Measurements from ENCODE around the gene PIK3C2G. TPM values are rescaled to one million over a fixed set of nuclear protein-coding genes. Genes with fewer than 3 reads are reported as not detected.
A peak's percentile ranks its signal among the peaks of the same experiment; 100 is the strongest.

PIK3C2G gene
- total and polyA plus RNA-seq, 8 donors: 0.60 to 3.2 (median 1.5) TPM

- no peaks in the 10 kb centered on the region for H3K27me3 ChIP-seq
- no peaks in the 10 kb centered on the region for H3K4me1 ChIP-seq
- H3K36me3 ChIP-seq: no peaks in the 10 kb centered on the region
- H3K4me3 ChIP-seq: no peak overlapping the region
- intact Hi-C loops (cut with DNase I): no loop called here
- H3K9me3 ChIP-seq: no peaks in the 10 kb centered on the region
- H3K27ac ChIP-seq: no peak overlapping the region
- ATAC-seq: no peak
- DNase-seq: no peak
- TF ChIP-seq, protein P1, sequence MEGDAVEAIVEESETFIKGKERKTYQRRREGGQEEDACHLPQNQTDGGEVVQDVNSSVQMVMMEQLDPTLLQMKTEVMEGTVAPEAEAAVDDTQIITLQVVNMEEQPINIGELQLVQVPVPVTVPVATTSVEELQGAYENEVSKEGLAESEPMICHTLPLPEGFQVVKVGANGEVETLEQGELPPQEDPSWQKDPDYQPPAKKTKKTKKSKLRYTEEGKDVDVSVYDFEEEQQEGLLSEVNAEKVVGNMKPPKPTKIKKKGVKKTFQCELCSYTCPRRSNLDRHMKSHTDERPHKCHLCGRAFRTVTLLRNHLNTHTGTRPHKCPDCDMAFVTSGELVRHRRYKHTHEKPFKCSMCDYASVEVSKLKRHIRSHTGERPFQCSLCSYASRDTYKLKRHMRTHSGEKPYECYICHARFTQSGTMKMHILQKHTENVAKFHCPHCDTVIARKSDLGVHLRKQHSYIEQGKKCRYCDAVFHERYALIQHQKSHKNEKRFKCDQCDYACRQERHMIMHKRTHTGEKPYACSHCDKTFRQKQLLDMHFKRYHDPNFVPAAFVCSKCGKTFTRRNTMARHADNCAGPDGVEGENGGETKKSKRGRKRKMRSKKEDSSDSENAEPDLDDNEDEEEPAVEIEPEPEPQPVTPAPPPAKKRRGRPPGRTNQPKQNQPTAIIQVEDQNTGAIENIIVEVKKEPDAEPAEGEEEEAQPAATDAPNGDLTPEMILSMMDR (IDR thresholded peaks at IDR 0.05): no peak
- no peak for FAIRE-seq
These were observed 330.2 kb downstream of the PIK3C2G start for GRCh38 chr12:18591473-18591872.

DNA sequence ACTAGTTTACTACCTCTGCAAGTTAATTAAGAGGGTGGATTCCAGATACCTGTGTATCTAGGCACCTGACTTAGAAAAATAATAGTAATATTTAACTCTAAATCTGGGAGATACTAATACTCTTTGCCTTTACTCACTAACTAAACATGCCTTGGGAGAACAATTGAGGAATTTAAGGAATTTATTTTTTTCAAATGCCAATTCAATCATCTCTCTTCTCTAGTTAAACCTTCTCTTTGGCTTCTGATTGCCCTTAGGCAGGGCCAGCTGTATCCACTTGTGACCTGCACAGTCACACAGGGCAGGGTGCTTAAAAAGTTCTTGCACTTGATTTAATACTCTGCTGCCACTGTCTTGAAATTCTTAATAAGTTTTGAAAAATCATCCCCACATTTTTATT is 334.1 kb downstream of the PIK3C2G start:
- no peak overlapping the region for H3K4me3 ChIP-seq
- no peak overlapping the region for H3K27ac ChIP-seq
- no peak for FAIRE-seq
- no peaks in the 10 kb centered on the region for H3K36me3 ChIP-seq
- TF ChIP-seq, protein P1 (IDR thresholded peaks at IDR 0.05): no peak
- no peaks in the 10 kb centered on the region for H3K27me3 ChIP-seq
- no peak for ATAC-seq
- H3K9me3 ChIP-seq: no peaks in the 10 kb centered on the region
- no peaks in the 10 kb centered on the region for H3K4me1 ChIP-seq
- intact Hi-C loops (cut with DNase I): no loop called here
- DNase-seq: no peak

- Histone ChIP-seq H3K4me1 (no peaks in the 10 kb centered on the region), H3K36me3 (no peaks in the 10 kb centered on the region), H3K27ac (no peak overlapping the region), H3K9me3 (no peaks in the 10 kb centered on the region), H3K4me3 (no peak overlapping the region), H3K27me3 (no peaks in the 10 kb centered on the region)
- 70 to 79% methylated on average over 7 of the region's 7 CpGs for WGBS, 2 donors
- no peak for ATAC-seq
- FAIRE-seq: no peak
- peak in 1 of 6 donors; percentile 17 for DNase-seq
- TF ChIP-seq, protein P1 (IDR thresholded peaks at IDR 0.05): no peak
- intact Hi-C loops (cut with DNase I): no loop called here
These were observed 340.6 kb downstream of the PIK3C2G start for GRCh38 chr12:18601962-18602361.

- no peaks in the 10 kb centered on the region for H3K9me3 ChIP-seq
- WGBS, 2 donors: 59 to 73% methylated on average over 2 of the region's 2 CpGs
- DNase-seq (no peak), ATAC-seq (no peak), FAIRE-seq (no peak)
- no peak overlapping the region for H3K4me3 ChIP-seq
- no peaks in the 10 kb centered on the region for H3K27me3 ChIP-seq
- TF ChIP-seq, protein P1 (IDR thresholded peaks at IDR 0.05): no peak
- no peaks in the 10 kb centered on the region for H3K4me1 ChIP-seq
- intact Hi-C loops (cut with DNase I): no loop called here
- H3K36me3 ChIP-seq: no peaks in the 10 kb centered on the region
- H3K27ac ChIP-seq: no peak overlapping the region
These were observed 351.7 kb downstream of the PIK3C2G start for GRCh38 chr12:18612971-18613370.

- H3K36me3 ChIP-seq: no peaks in the 10 kb centered on the region
- DNase-seq (no peak), FAIRE-seq (peak; percentile 17), ATAC-seq (no peak)
- TF ChIP-seq, protein P1 (IDR thresholded peaks at IDR 0.05): no peak
- H3K4me1 ChIP-seq: no peaks in the 10 kb centered on the region
- intact Hi-C loops (cut with DNase I): no loop called here
- H3K27me3 ChIP-seq: no peaks in the 10 kb centered on the region
- no peak overlapping the region for H3K27ac ChIP-seq
- no peaks in the 10 kb centered on the region for H3K9me3 ChIP-seq
- H3K4me3 ChIP-seq: no peak overlapping the region
These were observed 359.7 kb downstream of the PIK3C2G start for GRCh38 chr12:18620986-18621385.

Measured in pancreas (tissue), 10 donors.